ENCODE measurements around the gene GREM2.

GRCh38 chr1:240582953-240583352, 29.0 kb downstream of the GREM2 start:
- TF ChIP-seq CTCF (IDR thresholded peaks at IDR 0.05) = no peak
- TF ChIP-seq POLR2A (IDR thresholded peaks at IDR 0.05) = no peak

All from uterus (tissue), 2 donors.